Loucy (cell line): ENCODE results near the gene KRT86.
"Not testable (repeated sequence)": the region's sequence is repeated elsewhere in the genome, so short reads cannot be mapped to it uniquely, and the experiment has no call there.

Source experiments
- H2AFZ ChIP-seq: fragments of 200-600 bp; sonication (generic); 2 replicates; pipeline ENCODE4 v1.6.0; 2016; ENCODE audit warnings: antibody characterized with exemption, mild to moderate bottlenecking, low read length, moderate library complexity
- H3F3A ChIP-seq: fragments of 200-600 bp; 2 replicates; pipeline ENCODE4 v1.6.0; 2016; ENCODE audit warnings: antibody characterized with exemption, low read depth, mild to moderate bottlenecking
- H3K27me3 ChIP-seq: fragments of 200-600 bp; sonication (generic); 2 replicates; pipeline ENCODE4 v1.6.1; 2014; ENCODE audit warnings: low read length, mild to moderate bottlenecking; ENCODE audit not compliant: insufficient read depth, poor library complexity, severe bottlenecking
- H3K36me3 ChIP-seq: fragments of 200-600 bp; sonication (generic); 2 replicates; pipeline ENCODE4 v1.6.1; 2016; ENCODE audit warnings: low read length; ENCODE audit not compliant: insufficient read depth
- H3K4me1 ChIP-seq: fragments of 200-600 bp; sonication (generic); 2 replicates; pipeline ENCODE4 v1.5.1; 2014; ENCODE audit warnings: low read length, mild to moderate bottlenecking; ENCODE audit not compliant: insufficient read depth, poor library complexity, severe bottlenecking
- H3K4me2 ChIP-seq: fragments of 200-600 bp; sonication (generic); 2 replicates; pipeline ENCODE4 v1.6.0; 2014; ENCODE audit warnings: antibody characterized with exemption, low read length, low read depth, mild to moderate bottlenecking; ENCODE audit not compliant: poor library complexity, severe bottlenecking
- H3K4me3 ChIP-seq: fragments of 200-600 bp; sonication (generic); 2 replicates; pipeline ENCODE4 v1.5.1; 2014; ENCODE audit warnings: low read length, mild to moderate bottlenecking, mixed read lengths; ENCODE audit not compliant: poor library complexity, severe bottlenecking
- H3K79me2 ChIP-seq: fragments of 200-600 bp; sonication (generic); 2 replicates; pipeline ENCODE4 v1.6.1; 2014; ENCODE audit warnings: low read length; ENCODE audit not compliant: insufficient read depth
- H3K9ac ChIP-seq: fragments of 200-600 bp; sonication (generic); 2 replicates; pipeline ENCODE4 v1.6.0; 2014; ENCODE audit warnings: mild to moderate bottlenecking, low read depth, low read length, moderate library complexity; ENCODE audit not compliant: poor library complexity, severe bottlenecking
- H3K9me2 ChIP-seq: fragments of 200-600 bp; sonication (generic); replicated peaks from 2 replicates; pipeline ENCODE4 v1.6.1; 2016; ENCODE audit warnings: low read depth, low read length, mixed read lengths
- H3K9me3 ChIP-seq: fragments of 200-600 bp; sonication (generic); 2 replicates; pipeline ENCODE4 v1.6.1; 2014; ENCODE audit warnings: mild to moderate bottlenecking, antibody characterized with exemption, low read length, low read depth; ENCODE audit not compliant: insufficient read depth
- H4K20me1 ChIP-seq: fragments of 200-600 bp; sonication (generic); 2 replicates; pipeline ENCODE4 v1.6.0; 2014; ENCODE audit warnings: antibody characterized with exemption, low read length, mild to moderate bottlenecking; ENCODE audit not compliant: insufficient read depth, poor library complexity, severe bottlenecking
- CTCF ChIP-seq: fragments of 200-600 bp; sonication (generic); conservative IDR thresholded peaks from 2 replicates; pipeline ENCODE4 v1.5.1; 2014; ENCODE audit warnings: mild to moderate bottlenecking, antibody characterized with exemption, low read length
- EZH2phosphoT487 ChIP-seq: fragments of 200-600 bp; IDR thresholded peaks from 2 replicates; pipeline ENCODE4 v1.6.1; 2018; ENCODE audit warnings: antibody characterized with exemption, mild to moderate bottlenecking, moderate library complexity, borderline replicate concordance

The KRT86 gene

DNA sequence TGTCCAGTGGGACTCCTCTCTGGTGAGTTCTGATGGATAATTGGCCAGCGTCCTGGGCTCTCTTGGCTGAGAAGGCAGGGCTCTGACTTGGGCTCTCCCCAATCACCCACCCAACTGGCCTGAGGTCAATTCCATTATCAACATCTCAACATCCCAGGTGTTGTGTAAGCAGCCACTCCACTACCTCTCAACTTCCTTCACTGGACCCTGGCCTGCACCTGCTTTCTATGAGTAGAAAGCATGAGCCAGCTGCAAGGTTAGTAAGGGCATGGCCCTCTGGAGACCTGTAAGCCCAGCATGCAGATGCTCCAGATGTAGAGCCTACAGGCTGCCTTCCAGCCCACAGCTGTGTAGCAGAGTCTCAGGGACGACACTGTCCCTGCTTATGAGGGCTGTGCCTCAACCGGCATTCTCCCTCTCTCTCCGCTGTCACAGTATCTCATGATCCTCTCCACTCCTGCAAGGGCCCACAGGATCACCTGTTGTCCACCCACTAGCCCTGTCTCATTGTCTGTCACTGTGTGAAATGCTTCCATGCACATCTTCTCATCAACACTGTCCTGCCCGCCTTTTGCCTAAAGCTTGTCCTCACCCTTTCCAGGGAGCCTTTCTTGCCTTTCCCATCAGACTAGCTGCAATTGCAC is 22.2 kb downstream of the KRT86 start:
- H3K9me3 ChIP-seq, result no peaks in the 10 kb centered on the region
- no peak for TF ChIP-seq CTCF
- TF ChIP-seq EZH2phosphoT487, result no peak
- no peak overlapping the region for H3K9ac ChIP-seq
- H3K36me3 ChIP-seq, result no peaks in the 10 kb centered on the region
- no peak overlapping the region for H3K4me3 ChIP-seq
- H2AFZ ChIP-seq, result no peak overlapping the region
- H3K79me2 ChIP-seq, result no peaks in the 10 kb centered on the region
- peaks cover 29% of the 10 kb centered on the region for H3K4me1 ChIP-seq
- H3K27me3 ChIP-seq, result no peaks in the 10 kb centered on the region
- no peaks in the 10 kb centered on the region for H4K20me1 ChIP-seq
- H3F3A ChIP-seq, result no peaks in the 10 kb centered on the region
- no peak overlapping the region for H3K4me2 ChIP-seq
- no peaks in the 10 kb centered on the region for H3K9me2 ChIP-seq

DNA sequence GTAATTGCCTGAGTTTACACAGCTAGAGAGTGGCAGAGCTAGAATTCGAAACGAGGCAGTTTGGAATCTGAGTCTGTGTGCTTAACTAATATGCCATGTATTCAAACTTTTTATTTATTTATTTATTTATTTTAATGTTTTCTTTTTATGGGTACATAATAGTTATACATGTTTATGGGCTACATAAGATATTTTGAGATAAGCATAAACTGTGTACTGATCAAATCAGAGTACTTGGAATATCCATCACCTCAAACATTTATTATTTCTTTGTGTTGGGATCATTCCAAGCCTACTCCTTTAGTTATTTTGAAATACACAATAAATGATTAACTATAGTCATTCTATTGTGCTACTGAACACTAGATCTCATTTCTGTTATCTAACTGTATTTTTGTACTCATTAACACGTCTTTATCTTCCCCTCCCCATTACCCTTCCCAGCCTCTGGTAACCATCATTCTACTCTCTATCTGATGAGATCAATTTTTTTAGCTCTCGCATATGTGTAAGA is 24.3 kb downstream of the KRT86 start:
- H3K4me1 ChIP-seq, result peaks cover 24% of the 10 kb centered on the region
- H3K9ac ChIP-seq, result no peak overlapping the region
- no peaks in the 10 kb centered on the region for H4K20me1 ChIP-seq
- H3K4me2 ChIP-seq, result no peak overlapping the region
- H3K4me3 ChIP-seq, result no peak overlapping the region
- H3K9me2 ChIP-seq, result no peaks in the 10 kb centered on the region
- H2AFZ ChIP-seq, result no peak overlapping the region
- H3K36me3 ChIP-seq, result no peaks in the 10 kb centered on the region
- no peaks in the 10 kb centered on the region for H3K79me2 ChIP-seq
- no peak for TF ChIP-seq EZH2phosphoT487
- TF ChIP-seq CTCF, result no peak
- H3K9me3 ChIP-seq, result no peaks in the 10 kb centered on the region
- H3K27me3 ChIP-seq, result no peaks in the 10 kb centered on the region
- H3F3A ChIP-seq, result no peaks in the 10 kb centered on the region

DNA sequence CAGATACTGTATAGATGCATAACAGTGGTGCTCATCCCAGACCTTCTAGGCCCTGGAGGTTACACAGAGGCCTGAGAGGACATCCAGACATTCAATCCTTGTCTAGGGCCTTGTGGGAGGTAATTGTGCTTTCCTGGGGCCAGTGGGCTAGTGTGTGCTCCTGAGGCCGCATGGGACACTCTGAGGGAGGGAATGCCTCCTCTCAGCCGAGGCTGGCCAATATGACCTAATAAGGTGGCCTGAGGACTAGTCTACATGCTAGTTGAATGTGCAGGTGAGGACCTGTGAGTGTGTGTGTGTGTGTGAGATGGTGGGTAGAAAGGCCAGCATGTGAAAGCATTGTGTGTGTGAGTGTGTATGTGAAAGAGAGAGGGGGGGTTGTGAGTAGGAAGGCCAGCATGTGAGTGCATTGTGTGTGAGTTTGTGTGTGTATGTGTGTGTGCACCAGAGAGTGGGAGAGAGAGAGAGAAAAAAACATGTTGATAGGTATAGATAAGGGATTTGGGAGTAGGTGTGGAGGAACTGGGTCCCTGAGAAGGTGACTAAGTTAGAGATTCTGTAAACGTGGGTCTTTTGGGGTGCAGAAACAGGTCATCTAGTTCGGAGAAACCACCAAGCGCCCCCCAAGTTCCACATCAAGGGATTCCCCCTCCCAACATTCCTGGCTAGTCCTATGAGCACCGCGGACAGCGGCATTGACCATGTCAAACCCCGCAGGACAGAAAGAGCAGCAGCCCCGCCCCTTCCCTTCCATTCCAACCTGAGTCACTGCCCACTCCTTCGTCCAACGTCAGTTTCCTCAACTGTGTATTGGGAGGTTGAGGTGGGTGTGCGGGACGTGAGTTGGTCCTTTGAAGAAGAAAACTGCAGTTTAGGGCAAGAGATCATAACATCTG is 26.6 kb downstream of the KRT86 start:
- Histone ChIP-seq H3K36me3 (no peaks in the 10 kb centered on the region), H3F3A (no peaks in the 10 kb centered on the region), H3K79me2 (no peaks in the 10 kb centered on the region), H3K9ac (no peak overlapping the region), H3K9me2 (no peaks in the 10 kb centered on the region), H3K9me3 (no peaks in the 10 kb centered on the region), H3K4me3 (no peak overlapping the region), H2AFZ (no peak overlapping the region), H3K4me1 (peaks cover 17% of the 10 kb centered on the region), H3K27me3 (no peaks in the 10 kb centered on the region), H3K4me2 (no peak overlapping the region), H4K20me1 (no peaks in the 10 kb centered on the region)
- TF ChIP-seq EZH2phosphoT487 (no peak), CTCF (no peak)

DNA sequence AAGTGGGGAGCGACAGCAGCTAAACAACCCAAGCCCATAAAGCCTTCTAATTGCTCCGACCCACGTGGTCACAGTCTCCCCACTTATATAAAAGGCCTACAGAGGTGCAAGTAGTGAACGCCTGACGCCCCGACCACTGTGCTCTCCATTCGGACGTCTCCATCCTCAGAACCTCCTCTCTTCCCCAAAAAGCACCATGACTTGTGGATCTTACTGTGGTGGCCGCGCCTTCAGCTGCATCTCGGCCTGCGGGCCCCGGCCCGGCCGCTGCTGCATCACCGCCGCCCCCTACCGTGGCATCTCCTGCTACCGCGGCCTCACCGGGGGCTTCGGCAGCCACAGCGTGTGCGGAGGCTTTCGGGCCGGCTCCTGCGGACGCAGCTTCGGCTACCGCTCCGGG is 27.3 kb downstream of the KRT86 start:
- not testable (repeated sequence) for H3K4me3 ChIP-seq, H3K9ac ChIP-seq, H3K36me3 ChIP-seq, H3K79me2 ChIP-seq, H4K20me1 ChIP-seq, H3K4me2 ChIP-seq, H2AFZ ChIP-seq, H3K9me3 ChIP-seq, H3K27me3 ChIP-seq, H3K9me2 ChIP-seq, H3F3A ChIP-seq
- H3K4me1 ChIP-seq, result peaks cover 16% of the 10 kb centered on the region

DNA sequence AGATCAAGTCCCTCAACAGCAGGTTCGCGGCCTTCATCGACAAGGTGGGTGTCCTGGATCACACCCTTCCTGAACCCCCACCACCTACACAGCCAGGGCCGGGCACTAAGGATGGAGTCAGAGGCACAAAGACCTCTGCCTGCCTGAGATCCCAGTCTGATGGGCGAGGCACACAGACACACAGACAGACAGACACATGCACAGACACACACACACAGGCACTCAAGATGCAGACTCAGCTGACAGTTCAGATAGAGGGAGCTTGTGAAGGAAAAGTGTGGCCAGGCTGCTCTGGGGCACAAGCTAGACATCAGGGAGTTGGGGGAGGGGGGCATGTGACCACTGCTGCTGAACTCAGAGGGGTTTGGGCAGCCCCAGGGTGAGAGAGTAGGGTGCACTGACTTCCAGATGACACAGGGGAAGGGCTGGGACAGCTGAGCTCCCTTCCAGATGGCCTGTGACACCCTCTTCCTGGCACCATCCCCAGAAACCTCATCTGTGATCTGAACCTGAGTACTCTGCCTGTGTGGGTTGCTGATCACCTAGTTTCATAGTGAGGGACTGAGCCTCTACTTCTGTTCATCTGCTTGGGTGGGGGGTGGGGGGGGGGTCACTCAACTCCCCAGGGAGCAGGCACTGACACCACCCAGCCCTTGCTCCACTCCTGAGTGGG is 27.9 kb downstream of the KRT86 start:
- not testable (repeated sequence) for H2AFZ ChIP-seq, H3K27me3 ChIP-seq, H3F3A ChIP-seq, H3K9ac ChIP-seq, H3K36me3 ChIP-seq, H3K79me2 ChIP-seq, H4K20me1 ChIP-seq, H3K4me3 ChIP-seq, H3K9me3 ChIP-seq, H3K9me2 ChIP-seq, H3K4me2 ChIP-seq
- peaks cover 16% of the 10 kb centered on the region for H3K4me1 ChIP-seq
